ENCODE data around the gene MCL1.
"Not testable (repeated sequence)": the region's sequence is repeated elsewhere in the genome, so short reads cannot be mapped to it uniquely, and the experiment has no call there.

GRCh38 chr1:150624134-150624533 is 44.7 kb upstream of the MCL1 start:
- TF ChIP-seq POLR2A (IDR thresholded peaks at IDR 0.05; ENCODE audit: low read length); GATA1 (IDR thresholded peaks at IDR 0.05; ENCODE audit: low read depth, low read length): not testable (repeated sequence)

Data from erythroblast (primary cell).